GM19240 (cell line): ENCODE results near the gene SUN1.
A peak's percentile ranks its signal among the peaks of the same experiment; 100 is the strongest.
"Not testable (repeated sequence)": the region's sequence is repeated elsewhere in the genome, so short reads cannot be mapped to it uniquely, and the experiment has no call there.

Source experiments
- DNase-seq: peaks from one replicate; pipeline ENCODE4 v3.0.0; 2011; ENCODE audit warnings: low spot score; ENCODE audit not compliant: insufficient read length

The SUN1 gene

GRCh38 chr7:918441-919113, 86.3 kb downstream of the SUN1 start:
- DNase-seq: no peak

GRCh38 chr7:919114-919442, 86.8 kb downstream of the SUN1 start:
- DNase-seq: no peak

GRCh38 chr7:919924-920341, 87.7 kb downstream of the SUN1 start:
- DNase-seq: no peak

- no peak for DNase-seq
Observed at GRCh38 chr7:920351-921070, 88.2 kb downstream of the SUN1 start.

GRCh38 chr7:921071-921461, 88.8 kb downstream of the SUN1 start:
- no peak for DNase-seq

GRCh38 chr7:921581-922333, 89.5 kb downstream of the SUN1 start:
- DNase-seq: no peak

- DNase-seq: no peak
Observed at GRCh38 chr7:922334-923107, 90.2 kb downstream of the SUN1 start.

GRCh38 chr7:923108-924041, 91.1 kb downstream of the SUN1 start:
- peak; percentile 99 for DNase-seq

- not testable (repeated sequence) for DNase-seq
Observed at GRCh38 chr7:924042-924441, 91.8 kb downstream of the SUN1 start.
